H1 (cell line): Measurements from ENCODE around the gene ZNF77. TPM values are rescaled to one million over a fixed set of nuclear protein-coding genes. Genes with fewer than 3 reads are reported as not detected.

Experiments
- BCL11A ChIP-seq, 2 experiments: IDR thresholded peaks; one replicate each; pipeline ENCODE4 v1.6.1; 2011; ENCODE audit warnings: low read depth in 2 of 2, low read length in 2 of 2, mild to moderate bottlenecking in 2 of 2
- MAFK ChIP-seq: IDR thresholded peaks from 2 replicates; pipeline ENCODE4 v1.6.1; 2012; ENCODE audit warnings: low read depth, mild to moderate bottlenecking, improper control_type of control experiment, low read length
- RFX5 ChIP-seq: IDR thresholded peaks from 2 replicates; pipeline ENCODE4 v1.6.1; 2011; ENCODE audit warnings: low read depth, low read length, improper control_type of control experiment, borderline replicate concordance
- polyA plus RNA-seq, 7 experiments: library from polyadenylated mRNA; depleted of rRNA in 3 of 7; stranded (reverse) in 5 of 7; unstranded in 2 of 7; fragments of >200 nt in 5 of 7; fragments of 200-250 nt in 2 of 7; gene quantifications; 1 replicate in 5 of 7; 2 replicates in 1 of 7; 4 replicates in 1 of 7; pipeline versions ENCODE4 v1.2.1 to v1.2.3, GENCODE V29; 2011 to 2013; ENCODE audit warnings: missing spikeins in 2 of 7, mixed read lengths in 2 of 7
- total RNA-seq: library from RNA; stranded (reverse); fragmentation: NEBNext Ultra II Directional; extraction: Animal tissue kit (Norgen Biotek cat#: 25700); gene quantifications from 2 replicates; pipeline ENCODE4 v1.2.1, GENCODE V29; 2021

ZNF77 gene
- total and polyA plus RNA-seq, 2 of the 8 experiments (the other 6 are each of a cell fraction or from before 2014, with no cell fraction given) = 2.9 to 4.7 TPM

- TF ChIP-seq RFX5 (no peak), MAFK (no peak), BCL11A (IDR thresholded peaks at IDR 0.05; ENCODE audit: low read depth in 2 of 2, low read length in 2 of 2) (no peak)
- TF ChIP-seq, all 59 proteins: peak for 0
Observed at GRCh38 chr19:2923510-2923909, 21.3 kb downstream of the ZNF77 start (continued).
